Parathyroid adenoma (tissue), 2 donors: ENCODE results near the gene PTPN1.

Experiments
- H2AFZ ChIP-seq: fragments of 300-600 bp; sonication (generic); one replicate; pipeline ENCODE4 v1.7.0; 2017; ENCODE audit warnings: antibody characterized with exemption, mild to moderate bottlenecking
- H3K27ac ChIP-seq: fragments of 300-600 bp; sonication (generic); one replicate; pipeline ENCODE4 v1.7.0; 2017
- H3K27me3 ChIP-seq: fragments of 300-600 bp; sonication (generic); one replicate; pipeline ENCODE4 v1.7.0; 2017; ENCODE audit warnings: low read length; ENCODE audit not compliant: control insufficient read depth, insufficient read depth
- H3K36me3 ChIP-seq: fragments of 300-600 bp; sonication (generic); one replicate; pipeline ENCODE4 v1.7.0; 2017; ENCODE audit warnings: low read length; ENCODE audit not compliant: control insufficient read depth, insufficient read depth
- H3K4me1 ChIP-seq: fragments of 300-600 bp; sonication (generic); one replicate; pipeline ENCODE4 v1.7.0; 2017; ENCODE audit warnings: control low read depth
- H3K4me2 ChIP-seq: fragments of 300-600 bp; sonication (generic); one replicate; pipeline ENCODE4 v1.7.0; 2017; ENCODE audit warnings: low read length
- H3K4me3 ChIP-seq: fragments of 300-600 bp; sonication (generic); one replicate; pipeline ENCODE4 v1.7.0; 2017; ENCODE audit warnings: low read depth, low read length
- H3K79me2 ChIP-seq: fragments of 300-600 bp; sonication (generic); one replicate; pipeline ENCODE4 v1.7.0; 2017; ENCODE audit warnings: control low read depth
- H3K9ac ChIP-seq: fragments of 300-600 bp; sonication (generic); one replicate; pipeline ENCODE4 v1.7.0; 2017; ENCODE audit warnings: mild to moderate bottlenecking
- H3K9me3 ChIP-seq: fragments of 300-600 bp; sonication (generic); one replicate; pipeline ENCODE4 v1.7.0; 2017; ENCODE audit warnings: low read length; ENCODE audit not compliant: control insufficient read depth
- TF ChIP-seq, protein P1 (sequence below): fragments of 300-600 bp; sonication (generic); IDR thresholded peaks from one replicate; pipeline ENCODE4 v1.7.0; 2017; ENCODE audit warnings: antibody characterized with exemption, mild to moderate bottlenecking
- donor health status: primary hyperparathyroidism.

PTPN1 gene

DNA sequence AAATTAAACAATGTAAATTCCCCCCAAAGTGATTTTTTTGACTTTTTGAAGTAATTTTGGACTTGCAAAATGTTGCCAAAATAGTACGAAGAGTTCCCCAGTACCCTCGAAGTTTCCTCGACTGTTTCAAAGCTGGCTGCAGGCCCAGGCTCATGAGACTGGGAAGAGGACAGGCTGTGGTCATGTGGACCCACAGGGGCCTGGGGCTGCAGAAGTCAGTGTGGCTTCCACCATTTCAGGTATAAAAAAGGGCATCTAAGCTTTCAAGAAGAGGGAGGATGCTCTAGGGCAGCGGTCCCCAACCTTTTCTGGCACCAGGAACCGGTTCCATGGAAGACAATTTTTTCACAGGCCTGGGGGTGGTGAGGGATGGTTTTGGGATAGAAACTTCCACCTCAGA, 75.0 kb downstream of the PTPN1 start:
- Histone ChIP-seq H3K9me3 (no peaks in the 10 kb centered on the region), H3K4me2 (no peak overlapping the region), H3K9ac (no peak overlapping the region), H3K79me2 (peaks cover 8% of the 10 kb centered on the region), H3K36me3 (no peaks in the 10 kb centered on the region), H2AFZ (no peak overlapping the region), H3K4me1 (peaks cover 18% of the 10 kb centered on the region), H3K27me3 (no peaks in the 10 kb centered on the region), H3K27ac (no peak overlapping the region), H3K4me3 (no peak overlapping the region)
- TF ChIP-seq, protein P1, sequence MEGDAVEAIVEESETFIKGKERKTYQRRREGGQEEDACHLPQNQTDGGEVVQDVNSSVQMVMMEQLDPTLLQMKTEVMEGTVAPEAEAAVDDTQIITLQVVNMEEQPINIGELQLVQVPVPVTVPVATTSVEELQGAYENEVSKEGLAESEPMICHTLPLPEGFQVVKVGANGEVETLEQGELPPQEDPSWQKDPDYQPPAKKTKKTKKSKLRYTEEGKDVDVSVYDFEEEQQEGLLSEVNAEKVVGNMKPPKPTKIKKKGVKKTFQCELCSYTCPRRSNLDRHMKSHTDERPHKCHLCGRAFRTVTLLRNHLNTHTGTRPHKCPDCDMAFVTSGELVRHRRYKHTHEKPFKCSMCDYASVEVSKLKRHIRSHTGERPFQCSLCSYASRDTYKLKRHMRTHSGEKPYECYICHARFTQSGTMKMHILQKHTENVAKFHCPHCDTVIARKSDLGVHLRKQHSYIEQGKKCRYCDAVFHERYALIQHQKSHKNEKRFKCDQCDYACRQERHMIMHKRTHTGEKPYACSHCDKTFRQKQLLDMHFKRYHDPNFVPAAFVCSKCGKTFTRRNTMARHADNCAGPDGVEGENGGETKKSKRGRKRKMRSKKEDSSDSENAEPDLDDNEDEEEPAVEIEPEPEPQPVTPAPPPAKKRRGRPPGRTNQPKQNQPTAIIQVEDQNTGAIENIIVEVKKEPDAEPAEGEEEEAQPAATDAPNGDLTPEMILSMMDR, result no peak

DNA sequence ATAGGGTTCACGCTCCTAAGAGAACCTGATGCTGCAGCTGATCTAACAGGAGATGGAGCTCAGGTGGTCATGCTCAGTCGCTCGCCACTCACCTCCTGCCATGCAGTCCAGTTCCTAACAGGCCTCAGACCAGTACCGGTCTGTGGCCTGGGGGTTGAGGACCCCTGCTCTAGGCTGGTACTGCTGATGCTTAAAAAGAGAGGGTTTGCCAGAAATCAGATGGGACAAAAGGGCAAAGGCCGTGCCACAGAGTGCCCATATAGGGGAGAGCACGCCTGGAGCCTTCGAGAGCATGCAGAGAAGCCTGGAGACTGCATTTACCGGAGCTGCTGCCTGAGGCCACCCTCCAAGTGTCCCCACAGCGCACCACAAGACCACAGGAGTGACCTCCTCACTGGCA, 75.5 kb downstream of the PTPN1 start:
- Histone ChIP-seq H3K36me3 (no peaks in the 10 kb centered on the region), H3K9me3 (no peaks in the 10 kb centered on the region), H3K27ac (no peak overlapping the region)

DNA sequence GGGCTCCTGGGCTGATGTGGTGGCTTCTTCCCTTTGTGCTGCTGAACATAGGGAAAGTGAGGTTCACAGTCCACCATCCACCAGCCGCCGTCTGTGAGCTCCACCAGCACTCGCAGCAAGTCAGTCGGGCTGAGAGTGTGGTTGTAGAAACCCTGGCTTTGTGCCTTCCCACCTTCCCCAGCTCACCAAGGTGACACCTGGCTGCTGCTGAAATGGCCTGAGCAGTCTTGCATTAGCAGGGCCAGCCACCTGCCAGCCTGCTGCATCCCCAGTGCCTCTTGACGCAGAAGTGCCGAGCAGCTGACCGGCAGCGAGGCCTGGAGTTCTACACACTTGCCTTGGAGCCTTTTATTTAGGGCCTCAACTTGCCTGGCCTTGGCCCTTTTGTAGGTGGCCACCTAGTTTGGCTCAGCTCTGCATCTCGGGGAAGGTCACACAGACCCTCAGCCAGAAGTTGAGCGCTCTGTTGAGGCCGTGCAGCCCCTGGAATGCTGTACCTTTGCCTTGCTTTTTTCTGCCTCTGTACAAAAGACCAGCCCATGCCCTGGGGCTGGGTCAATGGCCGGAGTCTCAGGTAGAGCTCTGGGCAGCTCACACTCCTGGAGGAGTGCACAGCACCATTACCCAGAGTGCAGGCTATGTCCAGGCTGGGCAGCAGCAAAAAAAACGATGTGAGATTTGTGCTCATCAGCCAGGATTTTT, 76.5 kb downstream of the PTPN1 start:
- no peak overlapping the region for H3K4me2 ChIP-seq
- H3K9ac ChIP-seq, result no peak overlapping the region
- H3K9me3 ChIP-seq, result no peaks in the 10 kb centered on the region
- H3K27ac ChIP-seq, result no peak overlapping the region
- peaks cover 8% of the 10 kb centered on the region for H3K79me2 ChIP-seq
- H2AFZ ChIP-seq, result no peak overlapping the region
- H3K27me3 ChIP-seq, result no peaks in the 10 kb centered on the region
- no peaks in the 10 kb centered on the region for H3K36me3 ChIP-seq
- H3K4me1 ChIP-seq, result peaks cover 18% of the 10 kb centered on the region
- no peak overlapping the region for H3K4me3 ChIP-seq
- TF ChIP-seq, protein P1, result no peak

More for the DNA sequence above, 75.5 kb downstream of the PTPN1 start:
- H3K4me2 ChIP-seq, result no peak overlapping the region
- H3K79me2 ChIP-seq, result peaks cover 8% of the 10 kb centered on the region
- H3K4me1 ChIP-seq, result peaks cover 18% of the 10 kb centered on the region
- H3K27me3 ChIP-seq, result no peaks in the 10 kb centered on the region
- TF ChIP-seq, protein P1, result no peak
- no peak overlapping the region for H2AFZ ChIP-seq
- H3K4me3 ChIP-seq, result no peak overlapping the region
- no peak overlapping the region for H3K9ac ChIP-seq

DNA sequence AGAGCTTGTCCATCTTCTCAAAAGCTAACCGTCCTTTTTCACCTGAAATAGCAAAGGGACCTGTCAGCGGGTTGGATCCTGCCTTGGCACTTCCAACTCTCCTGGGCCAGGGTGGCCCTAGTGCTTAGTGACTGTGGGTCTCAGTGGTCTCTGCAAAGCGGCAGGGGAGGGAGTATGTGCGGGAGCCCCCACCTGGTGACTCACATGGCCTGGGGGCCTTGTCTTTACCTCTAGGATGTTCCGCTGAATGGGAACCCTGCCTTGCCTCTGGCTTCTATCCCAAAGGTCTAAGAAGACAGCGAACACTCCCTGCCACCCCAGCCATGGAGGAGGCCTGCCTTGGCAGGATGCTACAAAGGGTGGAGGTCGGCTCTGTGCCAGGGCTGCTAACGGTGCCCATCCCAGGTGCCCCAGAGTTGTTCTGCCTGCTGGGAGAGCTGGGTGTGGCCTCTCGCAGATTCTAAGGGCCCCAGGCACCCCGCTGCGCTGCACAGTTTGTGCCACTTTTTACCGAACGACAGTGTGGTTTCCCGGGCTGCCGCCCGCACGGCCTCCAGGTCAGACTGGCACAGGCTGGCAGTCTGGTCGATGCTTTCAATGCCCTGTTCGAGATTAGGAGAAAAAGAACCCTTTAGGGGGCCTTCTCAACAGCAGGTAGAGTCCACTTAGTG, 77.2 kb downstream of the PTPN1 start:
- Histone ChIP-seq H3K4me3 (no peak overlapping the region), H2AFZ (no peak overlapping the region), H3K27ac (no peak overlapping the region), H3K79me2 (peaks cover 8% of the 10 kb centered on the region), H3K4me1 (peaks cover 13% of the 10 kb centered on the region), H3K36me3 (no peaks in the 10 kb centered on the region), H3K9ac (no peak overlapping the region), H3K27me3 (no peaks in the 10 kb centered on the region), H3K9me3 (no peaks in the 10 kb centered on the region), H3K4me2 (no peak overlapping the region)
- TF ChIP-seq, protein P1, result no peak
